HEK293T (cell line): ENCODE measurements around the gene GLB1L.

Source experiments
- CTCF ChIA-PET: fragments of 350-600 bp; formaldehyde crosslinking; extraction: SDS; loops from one replicate; lab custom pipeline; 2021; ENCODE audit warnings: antibody characterized with exemption, inconsistent platforms; lab: Yijun Ruan, JAX
- POLR2A ChIA-PET: fragments of 350-600 bp; formaldehyde crosslinking; extraction: SDS; loops from one replicate; lab custom pipeline; 2020; ENCODE audit warnings: antibody characterized with exemption, inconsistent platforms; lab: Yijun Ruan, JAX
- DNase-seq: peaks from one replicate; pipeline ENCODE4 v3.0.0; 2012; ENCODE audit warnings: mixed read lengths; ENCODE audit errors: extremely low spot score
- ARNT ChIP-seq: fragments of 450-650 bp; IDR thresholded peaks from 2 replicates; pipeline ENCODE4 v1.6.1; 2017; ENCODE audit warnings: mild to moderate bottlenecking
- BHLHE40 ChIP-seq: fragments of 450-650 bp; IDR thresholded peaks from 2 replicates; pipeline ENCODE4 v1.6.1; 2016; ENCODE audit warnings: mild to moderate bottlenecking, moderate library complexity, borderline replicate concordance
- CTBP1 ChIP-seq: fragments of 450-650 bp; IDR thresholded peaks from 2 replicates; pipeline ENCODE4 v1.6.1; 2016; ENCODE audit warnings: borderline replicate concordance
- ELF4 ChIP-seq: fragments of 450-650 bp; IDR thresholded peaks from 2 replicates; pipeline ENCODE4 v1.6.1; 2017; ENCODE audit warnings: antibody characterized with exemption
- FOXA1 ChIP-seq: fragments of 450-650 bp; IDR thresholded peaks from 2 replicates; pipeline ENCODE4 v1.6.1; 2016; ENCODE audit warnings: mild to moderate bottlenecking
- FOXK2 ChIP-seq: fragments of 450-650 bp; IDR thresholded peaks from 2 replicates; pipeline ENCODE4 v1.6.1; 2016; ENCODE audit warnings: mild to moderate bottlenecking
- FOXM1 ChIP-seq: fragments of 450-650 bp; IDR thresholded peaks from 2 replicates; pipeline ENCODE4 v1.6.1; 2017; ENCODE audit warnings: mild to moderate bottlenecking, borderline replicate concordance
- HDGF ChIP-seq: fragments of 450-650 bp; IDR thresholded peaks from 2 replicates; pipeline ENCODE4 v1.6.1; 2017; ENCODE audit warnings: antibody characterized with exemption, borderline replicate concordance
- L3MBTL2 ChIP-seq: fragments of 450-650 bp; conservative IDR thresholded peaks from 2 replicates; pipeline ENCODE4 v1.6.1; 2016; ENCODE audit warnings: mild to moderate bottlenecking
- LEF1 ChIP-seq: fragments of 450-650 bp; IDR thresholded peaks from 2 replicates; pipeline ENCODE4 v1.6.1; 2017; ENCODE audit warnings: mild to moderate bottlenecking, borderline replicate concordance
- NFRKB ChIP-seq: fragments of 450-650 bp; IDR thresholded peaks from 2 replicates; pipeline ENCODE4 v1.6.1; 2016; ENCODE audit warnings: mild to moderate bottlenecking, moderate library complexity
- PKNOX1 ChIP-seq: fragments of 450-650 bp; IDR thresholded peaks from 2 replicates; pipeline ENCODE4 v1.6.1; 2016
- SP1 ChIP-seq: fragments of 450-650 bp; IDR thresholded peaks from 2 replicates; pipeline ENCODE4 v1.6.1; 2017
- SUZ12 ChIP-seq: fragments of 450-650 bp; IDR thresholded peaks from 2 replicates; pipeline ENCODE4 v1.6.1; 2016; ENCODE audit warnings: mild to moderate bottlenecking
- TARDBP ChIP-seq: fragments of 450-650 bp; IDR thresholded peaks from 2 replicates; pipeline ENCODE4 v1.6.1; 2016
- ZNF384 ChIP-seq: fragments of 450-650 bp; IDR thresholded peaks from 2 replicates; pipeline ENCODE4 v1.6.1; 2016

The GLB1L gene

DNA sequence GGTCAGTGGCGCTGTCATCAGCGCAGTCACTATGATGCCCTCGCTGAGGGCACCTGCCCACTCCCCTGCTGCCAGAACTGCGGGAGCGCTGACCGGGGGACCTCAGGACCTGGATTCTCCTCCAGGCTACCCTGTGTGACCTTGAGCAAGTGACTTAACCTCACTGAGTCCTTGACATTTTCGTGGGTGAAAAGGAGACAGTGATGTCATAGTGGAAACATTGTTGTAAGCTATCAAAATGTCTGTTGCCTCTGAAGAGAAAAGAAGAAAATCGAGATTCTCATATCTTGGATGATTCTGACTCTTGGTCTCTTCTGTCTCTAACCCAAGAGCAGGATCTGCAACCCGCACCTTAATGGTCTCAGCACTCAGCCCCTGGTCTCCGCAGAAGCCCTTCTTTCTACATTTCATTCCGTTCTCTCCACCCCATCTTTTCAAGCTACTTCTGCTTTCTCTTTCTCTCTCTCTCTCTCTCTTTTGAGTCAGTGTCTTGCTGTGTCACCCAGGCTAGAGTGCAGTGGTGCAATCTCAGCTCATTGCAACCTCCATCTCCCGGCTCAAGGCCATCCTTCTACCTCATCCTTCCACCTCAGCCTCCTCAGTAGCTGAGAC, 9.5 kb upstream of the GLB1L start:
- CTCF ChIA-PET = interaction anchor here (0.9 to 2.2 kb wide), 3 partner anchors 10 to 40 kb away, joined by 4 to 7 read pairs (median 7); partner anchors contain the start of genes GLB1L and STK16
- no peak for TF ChIP-seq FOXA1
- TF ChIP-seq FOXM1 = no peak
- TF ChIP-seq SP1 = no peak
- TF ChIP-seq BHLHE40 = no peak
- no peak for TF ChIP-seq ELF4
- TF ChIP-seq HDGF = no peak
- TF ChIP-seq LEF1 = no peak
- no peak for TF ChIP-seq SUZ12
- no peak for TF ChIP-seq TARDBP
- no peak for TF ChIP-seq CTBP1
- no peak for TF ChIP-seq NFRKB
- TF ChIP-seq PKNOX1 = no peak
- POLR2A ChIA-PET = interaction anchor here (3.9 kb wide), 1 partner anchor 9 kb away, joined by 28 read pairs; the partner anchor contains the start of genes GLB1L and STK16
- no peak for DNase-seq

GRCh38 chr2:219253753-219254589, 8.7 kb upstream of the GLB1L start, which contains the start of gene TUBA4A:
Gene TUBA4A, minus strand, starts transcription at chr2:219253918. Its CDS starts 60 bp downstream, at chr2:219253858.
- POLR2A ChIA-PET = interaction anchor here (3.9 kb wide), 1 partner anchor 8 kb away, joined by 28 read pairs; the partner anchor contains the start of genes GLB1L and STK16
- TF ChIP-seq NFRKB (no peak), CTBP1 (no peak), SUZ12 (no peak), L3MBTL2 (no peak; the same call in 1 of the 2 replicates), FOXA1 (no peak), HDGF (no peak), FOXM1 (no peak), ARNT (no peak), TARDBP (no peak), LEF1 (no peak), ELF4 (no peak), BHLHE40 (no peak), PKNOX1 (no peak), SP1 (no peak)
- CTCF ChIA-PET = interaction anchor here (0.9 to 2.2 kb wide), 3 partner anchors 9 to 41 kb away, joined by 4 to 7 read pairs (median 7); partner anchors contain the start of genes GLB1L and STK16
- peak; percentile 90 for DNase-seq

GRCh38 chr2:219252900-219253752, 7.9 kb upstream of the GLB1L start, which contains the start of gene TUBA4B:
Gene TUBA4B, plus strand, starts transcription at chr2:219253243. Its CDS starts 165 bp downstream, at chr2:219253408.
- no peak for DNase-seq
- CTCF ChIA-PET = interaction anchor here (0.5 to 0.6 kb wide), 2 partner anchors 8 to 288 kb away, joined by 3 read pairs; no protein-coding TSS in a partner anchor
- POLR2A ChIA-PET = interaction anchor here (0.6 to 3.9 kb wide), 3 partner anchors 8 to 126 kb away, joined by 3 to 28 read pairs (median 5); partner anchors contain the start of genes ANKZF1, ATG9A, GLB1L and STK16
- TF ChIP-seq NFRKB = no peak
- no peak for TF ChIP-seq FOXA1
- TF ChIP-seq L3MBTL2 = 0 out of 2 replicates have a peak, but pooled peaks have one; percentile 44
- no peak for TF ChIP-seq PKNOX1
- no peak for TF ChIP-seq LEF1
- no peak for TF ChIP-seq ARNT

- ChIA-PET POLR2A (interaction anchor here (0.6 to 1.6 kb wide), 2 partner anchors 23 to 126 kb away, joined by 3 to 5 read pairs; partner anchors contain the start of genes ANKZF1 and ATG9A), CTCF (interaction anchor here (0.5 to 1.6 kb wide), 3 partner anchors 9 to 289 kb away, joined by 3 to 5 read pairs (median 3); no protein-coding TSS in a partner anchor)
- TF ChIP-seq SP1 (no peak), LEF1 (no peak), TARDBP (no peak), NFRKB (no peak), SUZ12 (no peak), HDGF (no peak), ZNF384 (no peak), BHLHE40 (no peak), L3MBTL2 (no peak), ELF4 (no peak), FOXA1 (no peak), PKNOX1 (no peak), CTBP1 (no peak), FOXK2 (no peak), ARNT (no peak), FOXM1 (no peak)
- DNase-seq = no peak
Observed at GRCh38 chr2:219252570-219252899, 7.3 kb upstream of the GLB1L start.
